HG02623 (cell line): ENCODE results near the gene CACNA1B.
"Not testable (repeated sequence)": the region's sequence is repeated elsewhere in the genome, so short reads cannot be mapped to it uniquely, and the experiment has no call there.

ENCODE experiments used
- ATAC-seq: cut with Tn5 transposase; IDR thresholded peaks from one replicate; pipeline ENCODE4 v1.9.1; 2021; ENCODE audit warnings: moderate library complexity; ENCODE audit not compliant: unreplicated experiment

Gene CACNA1B

DNA sequence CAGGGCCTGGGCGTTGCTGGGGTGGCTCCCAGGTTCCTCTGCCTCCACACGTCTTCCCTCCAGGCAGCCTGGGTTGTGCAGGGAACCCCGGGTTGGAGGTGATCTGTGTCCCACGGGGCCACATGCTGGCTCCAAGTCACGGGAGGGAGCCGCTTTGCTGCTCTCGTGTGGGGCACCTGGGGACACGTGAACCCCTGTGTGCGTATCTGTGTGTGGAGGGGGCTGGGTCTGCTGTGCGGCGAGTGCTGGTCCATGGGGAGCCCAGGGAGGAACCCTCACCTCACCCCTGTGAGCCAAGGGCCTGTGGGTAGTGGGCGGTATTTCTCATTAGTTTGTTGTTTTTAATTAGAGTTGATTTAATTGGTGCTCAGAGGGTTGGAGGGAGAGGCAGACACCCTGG lies 7.5 kb downstream of the CACNA1B start:
- not testable (repeated sequence) for ATAC-seq

GRCh38 chr9:137888621-137889020 lies 11.0 kb downstream of the CACNA1B start:
- not testable (repeated sequence) for ATAC-seq

DNA sequence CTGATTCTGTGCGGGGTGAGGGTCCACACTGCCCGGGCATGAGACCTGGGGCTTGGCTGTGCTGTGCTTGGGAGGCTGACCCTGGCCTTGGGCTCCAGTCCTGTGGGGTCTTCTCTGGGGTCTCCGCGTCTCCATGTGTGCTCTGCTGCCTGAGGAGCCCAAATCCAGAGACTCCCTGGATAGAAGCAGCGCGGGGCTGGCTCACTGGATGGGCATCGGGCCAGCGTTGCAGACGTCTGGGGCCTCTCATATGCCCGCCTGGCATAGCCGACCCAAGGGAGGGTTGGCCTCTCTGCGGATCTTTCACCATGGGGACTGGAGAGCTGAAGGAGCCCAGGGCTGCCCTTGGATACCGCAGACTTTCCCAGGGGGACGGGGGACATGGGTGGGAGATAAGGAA lies 12.4 kb downstream of the CACNA1B start:
- ATAC-seq: not testable (repeated sequence)

GRCh38 chr9:137890768-137891587 lies 13.4 kb downstream of the CACNA1B start:
- not testable (repeated sequence) for ATAC-seq

GRCh38 chr9:137891588-137892423 lies 14.2 kb downstream of the CACNA1B start:
- ATAC-seq: no peak

DNA sequence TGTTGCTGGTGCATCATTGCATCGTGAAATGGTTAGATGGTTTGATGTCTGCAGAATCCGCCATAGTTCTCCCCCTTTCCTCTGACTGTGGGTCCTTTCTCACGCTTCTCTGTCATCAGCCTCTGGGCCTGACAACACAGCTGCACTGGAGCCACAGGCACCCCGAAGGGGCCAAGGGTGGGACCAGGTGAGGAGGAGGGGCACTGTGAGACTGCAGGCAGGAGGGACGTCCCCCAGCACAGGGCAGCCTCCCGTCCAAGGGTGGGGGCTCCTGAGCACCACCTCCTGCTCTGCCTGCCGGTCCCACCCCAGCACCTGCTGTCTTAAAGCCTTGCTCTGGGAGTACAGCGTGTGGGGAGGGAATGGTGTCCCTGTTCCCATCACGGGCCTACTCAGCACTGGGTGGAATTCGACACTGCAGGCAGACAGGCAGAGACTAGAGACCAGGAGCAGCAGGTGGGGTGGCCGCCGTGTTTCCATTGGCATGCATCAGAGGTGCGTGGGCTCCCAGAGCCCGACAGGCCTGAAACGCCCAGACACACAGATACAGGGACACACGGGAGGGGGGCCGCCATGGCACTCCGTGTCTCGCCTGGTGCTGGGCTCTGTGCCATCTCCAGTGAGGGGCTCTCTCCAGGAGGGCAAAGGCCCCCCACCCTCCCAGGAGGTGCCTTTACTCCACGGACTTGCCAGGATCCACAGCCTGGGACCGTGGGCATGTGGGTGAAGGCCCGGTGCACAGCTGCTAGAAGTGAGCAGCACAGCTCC lies 15.0 kb downstream of the CACNA1B start:
- no peak for ATAC-seq

DNA sequence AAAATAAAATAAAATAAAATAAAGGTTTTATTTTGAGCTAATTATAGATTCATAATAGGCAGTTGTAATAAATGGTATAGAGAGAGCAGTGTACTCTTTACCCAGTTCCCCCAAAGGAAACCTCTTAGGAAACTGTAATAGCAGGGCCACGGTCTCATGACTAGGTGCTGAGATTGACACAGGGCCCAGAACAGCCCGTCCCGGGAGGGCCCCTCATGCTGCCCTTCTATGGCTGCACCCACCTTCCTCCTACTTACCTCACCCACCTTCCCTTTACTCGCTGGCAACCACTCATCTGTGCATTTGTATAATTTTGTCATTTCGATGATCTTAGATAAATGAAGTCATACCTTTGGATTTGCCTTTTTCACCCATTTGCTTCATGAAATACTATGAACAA lies 16.1 kb downstream of the CACNA1B start:
- ATAC-seq: no peak

GRCh38 chr9:137899551-137900360 lies 22.2 kb downstream of the CACNA1B start:
- no peak for ATAC-seq

DNA sequence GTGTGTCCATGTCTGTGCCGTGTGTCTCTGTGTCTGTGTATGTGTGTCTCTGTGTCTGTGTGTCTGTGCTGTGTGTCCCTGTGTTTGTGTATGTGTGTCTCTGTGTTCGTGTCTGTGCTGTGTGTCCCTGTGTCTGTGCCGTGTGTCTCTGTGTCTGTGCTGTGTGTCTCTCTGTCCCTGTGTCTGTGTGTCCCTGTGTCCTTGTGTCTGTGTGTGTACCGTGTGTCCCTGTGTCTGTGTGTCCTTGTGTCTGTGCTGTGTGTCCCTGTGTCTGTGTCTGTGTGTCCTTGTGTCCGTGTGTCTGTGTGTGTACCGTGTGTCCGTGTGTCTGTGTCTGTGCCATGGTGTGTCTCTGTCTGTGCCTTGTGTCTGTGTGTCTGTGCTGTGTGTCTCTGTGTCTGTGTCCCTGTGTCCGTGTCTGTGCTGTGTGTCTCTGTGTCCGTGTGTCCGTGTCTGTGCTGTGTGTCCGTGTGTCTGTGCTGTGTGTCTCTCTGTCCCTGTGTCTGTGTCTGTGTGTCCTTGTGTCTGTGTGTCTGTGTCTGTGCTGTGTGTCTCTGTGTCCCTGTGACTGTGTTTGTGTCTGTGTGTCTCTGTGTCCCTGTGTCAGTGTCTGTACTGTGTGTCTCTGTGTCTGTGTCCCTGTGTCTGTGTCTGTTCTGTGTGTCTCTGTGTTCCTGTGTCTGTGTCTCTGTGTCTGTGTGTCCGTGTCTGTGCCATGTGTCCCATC lies 23.2 kb downstream of the CACNA1B start:
- no peak for ATAC-seq

GRCh38 chr9:137902646-137903045 lies 25.1 kb downstream of the CACNA1B start:
- ATAC-seq: no peak

- ATAC-seq: no peak
Measured at GRCh38 chr9:137905740-137906139, 28.2 kb downstream of the CACNA1B start.

- no peak for ATAC-seq
Measured at GRCh38 chr9:137907776-137908175, 30.2 kb downstream of the CACNA1B start.

- ATAC-seq: no peak
Measured at GRCh38 chr9:137912671-137913070, 35.1 kb downstream of the CACNA1B start.

GRCh38 chr9:137913132-137913531 lies 35.5 kb downstream of the CACNA1B start:
- no peak for ATAC-seq

GRCh38 chr9:137913771-137914767 lies 36.5 kb downstream of the CACNA1B start:
- ATAC-seq: no peak

DNA sequence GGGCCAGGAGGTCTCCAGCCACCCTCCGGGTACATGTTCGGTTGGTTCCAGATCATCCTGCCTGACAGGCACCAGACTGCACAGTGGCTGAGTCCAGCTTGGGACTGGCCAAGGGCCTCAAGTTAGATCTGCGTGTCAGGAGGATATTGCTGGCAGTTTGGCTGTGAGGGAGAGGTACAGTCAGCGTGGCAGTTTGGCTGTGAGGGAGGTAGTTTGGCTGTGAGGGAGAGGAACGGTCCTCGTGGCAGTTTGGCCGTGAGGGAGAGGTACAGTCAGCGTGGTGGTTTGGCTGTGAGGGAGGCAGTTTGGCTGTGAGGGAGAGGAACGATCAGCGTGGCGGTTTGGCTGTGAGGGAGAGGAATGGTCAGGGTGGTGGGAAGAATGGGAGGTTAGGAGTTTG lies 39.0 kb downstream of the CACNA1B start:
- no peak for ATAC-seq

- ATAC-seq: no peak
Measured at GRCh38 chr9:137917116-137917515, 39.5 kb downstream of the CACNA1B start.

GRCh38 chr9:137917795-137918194 lies 40.2 kb downstream of the CACNA1B start:
- no peak for ATAC-seq
